Measurements from ENCODE around the gene TIE1. TPM values are rescaled to one million over a fixed set of nuclear protein-coding genes. Genes with fewer than 3 reads are reported as not detected.
A peak's percentile ranks its signal among the peaks of the same experiment; 100 is the strongest.

Gene TIE1
- total and polyA plus RNA-seq, 2 donors (not counting 3 experiments of a cell fraction or from before 2014, with no cell fraction given): 531 to 620 TPM

DNA sequence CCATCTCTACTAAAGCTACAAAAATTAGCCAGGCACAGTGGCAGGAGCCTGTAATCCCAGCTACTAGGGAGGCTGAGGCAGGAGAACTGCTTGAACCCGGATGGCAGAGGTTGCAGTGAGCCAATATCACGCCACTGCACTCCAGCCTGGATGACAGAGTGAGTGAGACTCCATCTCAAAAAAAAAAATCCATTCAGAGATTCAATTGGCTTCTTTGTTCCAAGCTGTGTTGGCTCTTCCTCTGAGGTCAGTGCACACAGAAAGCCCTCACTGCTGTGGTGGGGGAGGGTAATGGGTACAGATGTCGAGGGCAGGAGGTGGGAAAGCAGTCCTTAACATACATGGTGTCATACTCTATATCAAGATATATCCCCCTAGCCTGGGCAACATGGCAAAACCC lies 14.7 kb downstream of the TIE1 start:
- no TSS peak for BruUV-seq (replicated peaks)
- CTCF ChIA-PET: interaction anchor here (3.1 kb wide), 1 partner anchor 99 kb away, joined by 12 read pairs; no protein-coding TSS in a partner anchor
- no peaks in the 10 kb centered on the region for H3K79me2 ChIP-seq (ENCODE audit: control insufficient read depth, insufficient read depth, low read length)
- no peak overlapping the region for H3K27ac ChIP-seq (ENCODE audit: insufficient read depth, low read depth, low read length)
- intact Hi-C loops (cut with micrococcal nuclease) (no loop called here), dilution Hi-C loops (cut with MboI; ENCODE audit: extremely low pct_ligation_motif_present, low sequenced_read_pairs) (no loop called here)
- no peaks in the 10 kb centered on the region for H4K20me1 ChIP-seq (replicated peaks; ENCODE audit: control insufficient read depth, extremely low read depth, insufficient read depth, low read length)
- no peak overlapping the region for H3K9ac ChIP-seq (replicated peaks; ENCODE audit: extremely low read depth, insufficient read depth, low read length)
- H3K4me1 ChIP-seq (ENCODE audit: control insufficient read depth, extremely low read depth, insufficient read depth, low read length): no peaks in the 10 kb centered on the region
- no peak for FAIRE-seq
- no peak for DNase-seq (ENCODE audit: low read depth, low spot score)
- H3K4me3 ChIP-seq (replicated peaks in 1 of 3; ENCODE audit: insufficient read depth in 1 of 3, low read depth in 1 of 3, low read length in 3 of 3): no peak overlapping the region
- no peak overlapping the region for H2AFZ ChIP-seq (ENCODE audit: low read depth, low read length)
- H3K9me1 ChIP-seq (replicated peaks; ENCODE audit: control insufficient read depth, extremely low read depth, insufficient read depth, low read length): no peaks in the 10 kb centered on the region
- POLR2A ChIA-PET: interaction anchor here (0.7 kb wide), 1 partner anchor 108 kb away, joined by 3 read pairs; no protein-coding TSS in a partner anchor
- peaks cover 49 to 91% of the 10 kb centered on the region in 2 experiments for H3K36me3 ChIP-seq (ENCODE audit: control insufficient read depth in 2 of 2, extremely low read depth in 1 of 2, insufficient read depth in 2 of 2, low read length in 2 of 2)
- no peaks in the 10 kb centered on the region for H3K27me3 ChIP-seq (ENCODE audit: control insufficient read depth in 2 of 2, insufficient read depth in 2 of 2, low read length in 2 of 2)
- H3K4me2 ChIP-seq (ENCODE audit: insufficient read depth, low read length): no peak overlapping the region
- no peak for TF ChIP-seq FOS (IDR thresholded peaks at IDR 0.05; ENCODE audit: borderline replicate concordance, insufficient read depth, low read length)
- TF ChIP-seq EZH2 (IDR thresholded peaks at IDR 0.05; ENCODE audit: borderline replicate concordance, low read depth, low read length, severe bottlenecking): no peak
- H3K9me3 ChIP-seq (replicated peaks; ENCODE audit: control insufficient read depth, insufficient read depth, low read length): no peaks in the 10 kb centered on the region

DNA sequence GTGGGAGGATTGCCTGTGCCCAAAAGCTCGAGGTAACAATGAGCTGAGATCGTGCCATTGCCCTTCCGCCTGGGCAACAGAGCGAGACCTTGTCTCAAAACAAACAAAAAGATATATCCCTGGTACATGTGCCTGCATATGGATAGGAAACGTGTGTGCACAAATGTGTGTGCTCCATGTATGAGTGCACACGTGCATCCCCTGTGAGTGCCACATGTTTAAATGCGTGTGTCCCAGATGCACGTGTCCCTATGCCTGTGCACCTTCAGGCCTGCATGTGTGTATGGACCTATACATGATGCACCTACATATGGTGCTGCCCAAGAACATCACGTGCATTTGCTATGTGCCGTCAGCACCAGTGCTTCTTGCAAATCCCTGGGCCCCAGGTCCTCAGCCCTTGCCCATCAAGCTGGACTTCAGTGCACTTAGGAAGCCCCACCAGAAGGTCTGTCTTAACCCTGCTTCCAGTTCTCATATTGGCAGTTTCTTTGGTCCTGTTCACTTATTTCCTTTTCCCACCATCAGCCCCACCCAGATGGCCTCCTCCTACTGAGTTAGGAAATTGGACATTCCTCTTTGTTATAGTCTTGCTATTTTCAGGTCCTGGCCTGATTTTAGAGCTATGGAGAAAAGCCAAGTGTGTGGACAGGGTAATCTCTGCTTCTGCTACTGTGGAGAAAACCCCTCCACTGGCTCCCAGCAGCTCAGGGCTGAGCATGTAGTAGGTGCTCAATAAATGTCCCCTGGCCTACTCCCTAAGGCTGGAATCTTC lies 15.4 kb downstream of the TIE1 start:
- CTCF ChIA-PET: interaction anchor here (0.6 to 3.1 kb wide), 6 partner anchors 14 to 98 kb away, joined by 3 to 12 read pairs (median 6); partner anchors contain the start of gene CDC20
- POLR2A ChIA-PET: interaction anchor here (0.8 kb wide), 1 partner anchor 14 kb away, joined by 5 read pairs; no protein-coding TSS in a partner anchor
- peak; percentile 53 for FAIRE-seq

More for the DNA sequence above, 15.4 kb downstream of the TIE1 start:
- TF ChIP-seq, protein P1, sequence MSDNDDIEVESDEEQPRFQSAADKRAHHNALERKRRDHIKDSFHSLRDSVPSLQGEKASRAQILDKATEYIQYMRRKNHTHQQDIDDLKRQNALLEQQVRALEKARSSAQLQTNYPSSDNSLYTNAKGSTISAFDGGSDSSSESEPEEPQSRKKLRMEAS (IDR thresholded peaks at IDR 0.05; ENCODE audit: insufficient read depth, insufficient read length): no peak
- TF ChIP-seq EZH2 (IDR thresholded peaks at IDR 0.05; ENCODE audit: borderline replicate concordance, low read depth, low read length, severe bottlenecking) (no peak), JUN (IDR thresholded peaks at IDR 0.05; ENCODE audit: borderline replicate concordance, insufficient read depth, insufficient read length, low read depth) (no peak), POLR2A (IDR thresholded peaks at IDR 0.05; ENCODE audit: low read depth, low read length) (peak; percentile 48), FOS (IDR thresholded peaks at IDR 0.05; ENCODE audit: borderline replicate concordance, insufficient read depth, low read length) (no peak), POLR2AphosphoS5 (IDR thresholded peaks at IDR 0.05; ENCODE audit: insufficient read depth, low read depth, low read length) (peak; percentile 46)
- TF ChIP-seq, protein P2, sequence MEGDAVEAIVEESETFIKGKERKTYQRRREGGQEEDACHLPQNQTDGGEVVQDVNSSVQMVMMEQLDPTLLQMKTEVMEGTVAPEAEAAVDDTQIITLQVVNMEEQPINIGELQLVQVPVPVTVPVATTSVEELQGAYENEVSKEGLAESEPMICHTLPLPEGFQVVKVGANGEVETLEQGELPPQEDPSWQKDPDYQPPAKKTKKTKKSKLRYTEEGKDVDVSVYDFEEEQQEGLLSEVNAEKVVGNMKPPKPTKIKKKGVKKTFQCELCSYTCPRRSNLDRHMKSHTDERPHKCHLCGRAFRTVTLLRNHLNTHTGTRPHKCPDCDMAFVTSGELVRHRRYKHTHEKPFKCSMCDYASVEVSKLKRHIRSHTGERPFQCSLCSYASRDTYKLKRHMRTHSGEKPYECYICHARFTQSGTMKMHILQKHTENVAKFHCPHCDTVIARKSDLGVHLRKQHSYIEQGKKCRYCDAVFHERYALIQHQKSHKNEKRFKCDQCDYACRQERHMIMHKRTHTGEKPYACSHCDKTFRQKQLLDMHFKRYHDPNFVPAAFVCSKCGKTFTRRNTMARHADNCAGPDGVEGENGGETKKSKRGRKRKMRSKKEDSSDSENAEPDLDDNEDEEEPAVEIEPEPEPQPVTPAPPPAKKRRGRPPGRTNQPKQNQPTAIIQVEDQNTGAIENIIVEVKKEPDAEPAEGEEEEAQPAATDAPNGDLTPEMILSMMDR (IDR thresholded peaks at IDR 0.05; ENCODE audit: extremely low read depth in 1 of 2, insufficient read depth in 1 of 2, low read depth in 1 of 2, low read length in 2 of 2): no peak
- Histone ChIP-seq H3K27me3 (ENCODE audit: control insufficient read depth in 2 of 2, insufficient read depth in 2 of 2, low read length in 2 of 2) (no peaks in the 10 kb centered on the region), H2AFZ (ENCODE audit: low read depth, low read length) (no peak overlapping the region), H3K9me1 (replicated peaks; ENCODE audit: control insufficient read depth, extremely low read depth, insufficient read depth, low read length) (no peaks in the 10 kb centered on the region), H3K36me3 (ENCODE audit: control insufficient read depth in 2 of 2, extremely low read depth in 1 of 2, insufficient read depth in 2 of 2, low read length in 2 of 2) (peaks cover 49 to 87% of the 10 kb centered on the region in 2 experiments), H3K4me1 (ENCODE audit: control insufficient read depth, extremely low read depth, insufficient read depth, low read length) (no peaks in the 10 kb centered on the region), H3K4me3 (replicated peaks in 1 of 3; ENCODE audit: insufficient read depth in 1 of 3, low read depth in 1 of 3, low read length in 3 of 3) (no peak overlapping the region), H3K4me2 (ENCODE audit: insufficient read depth, low read length) (no peak overlapping the region), H4K20me1 (replicated peaks; ENCODE audit: control insufficient read depth, extremely low read depth, insufficient read depth, low read length) (no peaks in the 10 kb centered on the region), H3K9ac (replicated peaks; ENCODE audit: extremely low read depth, insufficient read depth, low read length) (no peak overlapping the region), H3K79me2 (ENCODE audit: control insufficient read depth, insufficient read depth, low read length) (no peaks in the 10 kb centered on the region), H3K9me3 (replicated peaks; ENCODE audit: control insufficient read depth, insufficient read depth, low read length) (no peaks in the 10 kb centered on the region), H3K27ac (ENCODE audit: insufficient read depth, low read depth, low read length) (no peak overlapping the region)
- dilution Hi-C loops (cut with MboI; ENCODE audit: extremely low pct_ligation_motif_present, low sequenced_read_pairs) (no loop called here), intact Hi-C loops (cut with micrococcal nuclease) (no loop called here)
- BruUV-seq (replicated peaks): no TSS peak
- no peak for DNase-seq (ENCODE audit: low read depth, low spot score)
